GM15510 (cell line): ENCODE results near the gene DCBLD1.

Experiments used
- POLR2A ChIP-seq: IDR thresholded peaks from 3 replicates; pipeline ENCODE4 v1.6.1; 2011; ENCODE audit warnings: borderline replicate concordance; ENCODE audit not compliant: insufficient read length; ENCODE audit errors: extremely low read depth

DCBLD1 gene

GRCh38 chr6:117463762-117464665 lies 18.5 kb upstream of the DCBLD1 start:
- no peak for TF ChIP-seq POLR2A

- TF ChIP-seq POLR2A, result no peak
Observed at GRCh38 chr6:117464700-117465099, 17.8 kb upstream of the DCBLD1 start.

GRCh38 chr6:117465691-117466090 lies 16.8 kb upstream of the DCBLD1 start:
- TF ChIP-seq POLR2A, result no peak

- TF ChIP-seq POLR2A, result no peak
Observed at GRCh38 chr6:117467876-117468275, 14.6 kb upstream of the DCBLD1 start.

GRCh38 chr6:117469356-117469755 lies 13.1 kb upstream of the DCBLD1 start:
- no peak for TF ChIP-seq POLR2A

GRCh38 chr6:117469791-117470190 lies 12.7 kb upstream of the DCBLD1 start:
- no peak for TF ChIP-seq POLR2A

GRCh38 chr6:117472667-117473066 lies 9.8 kb upstream of the DCBLD1 start:
- no peak for TF ChIP-seq POLR2A

- TF ChIP-seq POLR2A, result no peak
Observed at GRCh38 chr6:117473401-117473800, 9.1 kb upstream of the DCBLD1 start.

GRCh38 chr6:117477988-117478852 lies 4.3 kb upstream of the DCBLD1 start:
- no peak for TF ChIP-seq POLR2A

- TF ChIP-seq POLR2A, result no peak
Observed at GRCh38 chr6:117478853-117479231, 3.6 kb upstream of the DCBLD1 start.

GRCh38 chr6:117480651-117481050 lies 1.8 kb upstream of the DCBLD1 start:
- no peak for TF ChIP-seq POLR2A

GRCh38 chr6:117481278-117481925 lies 1.1 kb upstream of the DCBLD1 start:
- no peak for TF ChIP-seq POLR2A

GRCh38 chr6:117481926-117482239 lies 591 bp upstream of the DCBLD1 start:
- TF ChIP-seq POLR2A, result no peak

GRCh38 chr6:117483004-117483644 lies 650 bp downstream of the DCBLD1 start:
- peak; percentile 16 for TF ChIP-seq POLR2A

GRCh38 chr6:117483645-117484016 lies 1.2 kb downstream of the DCBLD1 start:
- TF ChIP-seq POLR2A, result no peak
